Heart left ventricle (tissue), 16 donors: ENCODE measurements around the gene GABBR1. TPM values are rescaled to one million over a fixed set of nuclear protein-coding genes. Genes with fewer than 3 reads are reported as not detected.

Source experiments
- ATAC-seq, 4 donors: fragments of 200-7000 bp; cut with Tn5 transposase; one replicate each; pipeline ENCODE4 v1.9.1; 2020 to 2022; ENCODE audit warnings: moderate library complexity in 4 of 4, mild to moderate bottlenecking in 3 of 4, moderate number of reproducible peaks in 1 of 4
- DNase-seq, 5 donors: peaks; one replicate each; pipeline ENCODE4 v3.0.0-alpha.2; 2020
- H3K27ac ChIP-seq, 12 donors: fragments of 200-600 bp; sonication (generic) in 4 of 12; one replicate each; pipeline versions ENCODE4 v1.5.0 to v1.8.0; 2016 to 2022; ENCODE audit warnings: mild to moderate bottlenecking in 2 of 12
- H3K27me3 ChIP-seq, 9 donors: fragments of 200-600 bp; sonication (generic) in 2 of 9; one replicate each; pipeline versions ENCODE4 v1.5.1 to v1.8.0; 2016 to 2022; ENCODE audit warnings: mild to moderate bottlenecking in 3 of 9
- H3K36me3 ChIP-seq, 9 donors: fragments of 200-600 bp; sonication (generic) in 2 of 9; one replicate each; pipeline versions ENCODE4 v1.5.0 to v1.8.0; 2018 to 2022; ENCODE audit warnings: mild to moderate bottlenecking in 2 of 9
- H3K4me1 ChIP-seq, 12 donors: fragments of 200-600 bp; sonication (generic) in 4 of 12; one replicate each; pipeline versions ENCODE4 v1.5.0 to v1.8.0; 2016 to 2022; ENCODE audit warnings: mild to moderate bottlenecking in 3 of 12
- H3K4me3 ChIP-seq, 12 donors: fragments of 200-600 bp; sonication (generic) in 4 of 12; one replicate each; pipeline versions ENCODE4 v1.5.0 to v1.8.0; 2017 to 2022; ENCODE audit warnings: mild to moderate bottlenecking in 9 of 12, moderate library complexity in 4 of 12
- H3K9me3 ChIP-seq, 12 donors: fragments of 200-600 bp; sonication (generic) in 4 of 12; one replicate each; pipeline versions ENCODE4 v1.5.0 to v1.8.0; 2016 to 2022; ENCODE audit warnings: mild to moderate bottlenecking in 1 of 12
- CTCF ChIP-seq, 12 donors: fragments of 200-600 bp; sonication (generic) in 4 of 12; IDR thresholded peaks; one replicate each; pipeline versions ENCODE4 v1.5.0 to v1.8.0; 2018 to 2022; ENCODE audit warnings: antibody characterized with exemption in 12 of 12, mild to moderate bottlenecking in 5 of 12
- POLR2A ChIP-seq, 2 donors: fragments of 450-650 bp; IDR thresholded peaks; one replicate each; pipeline ENCODE4 v1.6.1; 2017; ENCODE audit warnings: antibody characterized with exemption in 2 of 2, mild to moderate bottlenecking in 2 of 2, moderate library complexity in 2 of 2
- WGBS, 4 donors: extraction: QIAGEN DNeasy Blood & Tissue Kit in 2 of 4; methylation state at CpG; one replicate each; pipeline versions ENCODE4 v1.1.5 to v1.1.7; 2013 to 2018; 5-methylcytosine and 5-hydroxymethylcytosine counted together
- intact Hi-C, 10 donors: fragments of 100-400 bp; cut with DNase I; formaldehyde crosslinking; loops; one replicate each; pipeline versions ENCODE4 v1.11.1 to v1.14.2; 2022
- polyA plus RNA-seq, 2 donors: library from polyadenylated mRNA; stranded (reverse); fragments of 200-250 nt; gene quantifications; one replicate each; pipeline ENCODE4 v1.2.3, GENCODE V29; 2013
- total RNA-seq, 9 donors: library from RNA; depleted of rRNA in 2 of 9; stranded (reverse); fragments of >200 nt in 2 of 9; fragmentation: NEBNext Ultra II Directional in 3 of 9; extraction: Animal tissue kit (Norgen Biotek cat#: 25700) in 3 of 9; gene quantifications; one replicate each; pipeline versions ENCODE4 v1.1.0 to v1.2.4, GENCODE V29; 2016 to 2023
- donor health status: ischemic (EF 13 %, LVEDD 7.1; RV severe dilation, severe dysfunction).
- donor health status: healthy with polysubstance abuse.
- donor health status: DM: no; HTN: yes; CAD: no.
- donor health status: DM: no; HTN: no; CAD: no.
- donor health status: ischemic (EF 25% LVEDD 6.9; RV normal size, moderate dysfunction).
- donor health status: ischemic (EF 25% LVEDD 5.7; RV mildly dilated, moderate dysfunction).
- donor health status: healthy.
- donor health status: DM: yes; HTN: yes; CAD: no.
- donor health status: ischemic (EF 35%, LVEDD 5.7; RV mildly dilated, moderate dysfunction).
- donor health status: nonischemic (EF 11% LVEDD 7.7; RV severe dilation, severe dysfunction).
- donor health status: DM: yes; HTN: yes; CAD: no.
- donor health status: PGD.
- donor health status: ischemic (EF 29% LVEDD 5.4; RV normal size, mild dysfunction).
- donor health status: nonischemic (EF 23%, LVEDD 6.1; RV moderate dilation, normal function).

GABBR1 gene
- total and polyA plus RNA-seq, 11 donors, result 11.6 to 30.8 (median 18.1) TPM

GRCh38 chr6:29661071-29661470 is 28.1 kb upstream of the GABBR1 start:
- Histone ChIP-seq H3K36me3 (no peaks in the 10 kb centered on the region), H3K27me3 (peaks cover 0 to 27% (median 0%) of the 10 kb centered on the region in 9 donors), H3K4me1 (peaks cover 0 to 17% (median 3%) of the 10 kb centered on the region in 12 donors), H3K4me3 (no peak overlapping the region), H3K27ac (no peak overlapping the region), H3K9me3 (no peaks in the 10 kb centered on the region)
- WGBS, 4 donors, result 66 to 84% (median 80%) methylated on average over 3 of the region's 3 CpGs
- intact Hi-C loops, result no loop called here
- DNase-seq (no peak), ATAC-seq (no peak)
- TF ChIP-seq CTCF (IDR thresholded peaks at IDR 0.05) (no peak), POLR2A (IDR thresholded peaks at IDR 0.05) (no peak)

- WGBS, 4 donors, result 35 to 80% (median 62%) methylated on average over 1 to 4 of the region's 4 CpGs
- Histone ChIP-seq H3K9me3 (no peaks in the 10 kb centered on the region), H3K36me3 (no peaks in the 10 kb centered on the region), H3K27ac (peak within 1 kb of the TSS; percentile 66 to 95 (median 81)), H3K4me1 (peaks cover 0 to 31% (median 3%) of the 10 kb centered on the region in 12 donors), H3K4me3 (no peak within 1 kb of the TSS), H3K27me3 (peaks cover 0 to 6% (median 0%) of the 10 kb centered on the region in 9 donors)
- TF ChIP-seq CTCF (IDR thresholded peaks at IDR 0.05) (no peak), POLR2A (IDR thresholded peaks at IDR 0.05) (no peak)
- intact Hi-C loops, result loop anchor here in 2 of 10 donors (5.0 to 10.0 kb wide), 2 partner anchors 88 to 96 kb away; no protein-coding TSS in a partner anchor
- DNase-seq (peak in 1 of 5 donors; percentile 51), ATAC-seq (peak in 3 of 4 donors; percentile 30 to 49 (median 30))
These were observed 23.8 kb upstream of the GABBR1 start, which contains the start of gene MOG for GRCh38 chr6:29656798-29657197. Gene MOG (plus strand): TSS chr6:29657092. CDS start chr6:29657210, 118 bp downstream.

- peaks cover 0 to 31% (median 3%) of the 10 kb centered on the region in 12 donors for H3K4me1 ChIP-seq
- ATAC-seq, result peak; percentile 89 to 95 (median 93)
- no peaks in the 10 kb centered on the region for H3K9me3 ChIP-seq
- intact Hi-C loops, result loop anchor here in 2 of 10 donors (5.0 to 10.0 kb wide), 2 partner anchors 89 to 96 kb away; no protein-coding TSS in a partner anchor
- 6 to 20% (median 13%) methylated on average over 2 of the region's 2 CpGs for whole genome bisulfite sequencing, 4 donors
- DNase-seq, result peak in 4 of 5 donors; percentile 51 to 79 (median 64)
- no peaks in the 10 kb centered on the region for H3K36me3 ChIP-seq
- TF ChIP-seq CTCF (IDR thresholded peaks at IDR 0.05) (no peak), POLR2A (IDR thresholded peaks at IDR 0.05) (no peak)
- H3K27ac ChIP-seq, result peak overlapping the region; percentile 66 to 95 (median 81)
- H3K4me3 ChIP-seq, result no peak overlapping the region
- peaks cover 0 to 3% (median 0%) of the 10 kb centered on the region in 9 donors for H3K27me3 ChIP-seq
These were observed 23.2 kb upstream of the GABBR1 start for GRCh38 chr6:29656157-29656556.

GRCh38 chr6:29655658-29656057 is 22.7 kb upstream of the GABBR1 start:
- intact Hi-C loops, result loop anchor here in 2 of 10 donors (5.0 to 10.0 kb wide), 2 partner anchors 89 to 97 kb away; no protein-coding TSS in a partner anchor
- ATAC-seq, result peak; percentile 25 to 48 (median 40)

More at GRCh38 chr6:29655658-29656057, 22.7 kb upstream of the GABBR1 start:
- Histone ChIP-seq H3K4me3 (no peak overlapping the region), H3K4me1 (peaks cover 0 to 31% (median 3%) of the 10 kb centered on the region in 12 donors), H3K9me3 (no peaks in the 10 kb centered on the region), H3K36me3 (no peaks in the 10 kb centered on the region), H3K27ac (peak overlapping the region; percentile 66 to 95 (median 81)), H3K27me3 (peaks cover 0 to 3% (median 0%) of the 10 kb centered on the region in 9 donors)
- no peak for DNase-seq
- TF ChIP-seq POLR2A (IDR thresholded peaks at IDR 0.05), result no peak
- TF ChIP-seq CTCF (IDR thresholded peaks at IDR 0.05), result no peak
- WGBS, 4 donors, result 38 to 47% (median 42%) methylated on average over 6 of the region's 6 CpGs
